Measurements from ENCODE around the gene SPEN.

- no peak for TF ChIP-seq SMC3 (IDR thresholded peaks at IDR 0.05; ENCODE audit: low read depth, low read length)
- no peak for TF ChIP-seq POLR2A (IDR thresholded peaks at IDR 0.05; ENCODE audit: low read depth, low read length)
- TF ChIP-seq RAD21 (IDR thresholded peaks at IDR 0.05; ENCODE audit: low read length) = no peak
- TF ChIP-seq, protein P1, sequence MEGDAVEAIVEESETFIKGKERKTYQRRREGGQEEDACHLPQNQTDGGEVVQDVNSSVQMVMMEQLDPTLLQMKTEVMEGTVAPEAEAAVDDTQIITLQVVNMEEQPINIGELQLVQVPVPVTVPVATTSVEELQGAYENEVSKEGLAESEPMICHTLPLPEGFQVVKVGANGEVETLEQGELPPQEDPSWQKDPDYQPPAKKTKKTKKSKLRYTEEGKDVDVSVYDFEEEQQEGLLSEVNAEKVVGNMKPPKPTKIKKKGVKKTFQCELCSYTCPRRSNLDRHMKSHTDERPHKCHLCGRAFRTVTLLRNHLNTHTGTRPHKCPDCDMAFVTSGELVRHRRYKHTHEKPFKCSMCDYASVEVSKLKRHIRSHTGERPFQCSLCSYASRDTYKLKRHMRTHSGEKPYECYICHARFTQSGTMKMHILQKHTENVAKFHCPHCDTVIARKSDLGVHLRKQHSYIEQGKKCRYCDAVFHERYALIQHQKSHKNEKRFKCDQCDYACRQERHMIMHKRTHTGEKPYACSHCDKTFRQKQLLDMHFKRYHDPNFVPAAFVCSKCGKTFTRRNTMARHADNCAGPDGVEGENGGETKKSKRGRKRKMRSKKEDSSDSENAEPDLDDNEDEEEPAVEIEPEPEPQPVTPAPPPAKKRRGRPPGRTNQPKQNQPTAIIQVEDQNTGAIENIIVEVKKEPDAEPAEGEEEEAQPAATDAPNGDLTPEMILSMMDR (conservative IDR thresholded peaks at IDR 0.05; ENCODE audit: low read depth, low read length) = no peak
- no peak for TF ChIP-seq BHLHE40 (IDR thresholded peaks at IDR 0.05; ENCODE audit: low read depth, low read length)
- TF ChIP-seq RCOR1 (IDR thresholded peaks at IDR 0.05; ENCODE audit: insufficient replicate concordance, low read length) = no peak
- TF ChIP-seq USF2 (IDR thresholded peaks at IDR 0.05; ENCODE audit: low read depth, low read length) = no peak
- TF ChIP-seq CEBPB (IDR thresholded peaks at IDR 0.05; ENCODE audit: low read depth, low read length) = no peak
- TF ChIP-seq MXI1 (IDR thresholded peaks at IDR 0.05; ENCODE audit: borderline replicate concordance, low read depth, low read length) = no peak
- TF ChIP-seq MAZ (IDR thresholded peaks at IDR 0.05; ENCODE audit: borderline replicate concordance, low read depth, low read length) = no peak
- TF ChIP-seq RFX5 (IDR thresholded peaks at IDR 0.05; ENCODE audit: low read depth, low read length) = no peak
- no peak for TF ChIP-seq ELK1 (IDR thresholded peaks at IDR 0.05; ENCODE audit: borderline replicate concordance, low read depth, low read length)
Measured at GRCh38 chr1:15973772-15974171, 126.3 kb downstream of the SPEN start.
